Hepatocyte (in vitro differentiated cells): ENCODE results near the gene TMEM184B.

Source experiments
- EZH2 ChIP-seq: fragments of 200-600 bp; sonication (generic); IDR thresholded peaks from 2 replicates; pipeline ENCODE4 v1.6.1; 2016; ENCODE audit warnings: antibody characterized with exemption, mild to moderate bottlenecking, borderline replicate concordance
- TF ChIP-seq, protein P1 (sequence below): fragments of 200-600 bp; sonication (generic); IDR thresholded peaks from 2 replicates; pipeline ENCODE4 v1.5.1; 2016; ENCODE audit warnings: antibody characterized with exemption, mild to moderate bottlenecking; ENCODE audit not compliant: poor library complexity

DNA sequence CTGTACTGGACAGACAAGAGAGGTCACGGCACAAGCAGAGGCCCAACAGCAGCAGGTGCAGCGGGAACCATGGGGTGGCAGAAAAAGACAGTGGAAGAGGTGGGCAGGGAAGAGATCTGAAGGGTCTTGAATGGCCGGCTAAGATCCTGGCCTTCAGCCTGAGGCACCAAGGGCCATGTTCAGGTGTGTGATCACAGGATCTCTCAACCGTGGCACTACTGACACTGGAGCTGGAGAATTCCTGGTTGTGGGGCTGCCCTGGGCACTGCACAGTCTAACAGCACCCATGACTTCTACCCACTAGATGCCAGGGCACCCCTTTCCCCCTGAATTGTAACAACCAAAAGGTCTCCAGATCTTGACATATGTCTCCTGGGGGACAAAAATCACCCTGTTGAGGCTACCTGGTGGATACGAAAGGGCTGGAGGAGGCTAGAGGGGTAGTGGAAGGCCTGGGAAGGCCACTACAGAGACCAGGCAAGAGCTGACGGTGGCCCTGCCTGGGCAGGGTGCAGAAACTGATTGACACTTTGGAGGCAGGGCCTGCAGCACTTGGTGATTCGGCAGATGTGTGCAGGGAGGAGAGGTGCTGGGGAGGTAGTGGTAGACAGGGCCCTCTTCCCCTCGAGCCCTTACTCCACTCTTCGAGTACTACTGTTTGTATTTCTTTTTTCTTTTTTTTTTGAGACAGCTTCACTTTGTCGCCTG lies 36.1 kb upstream of the TMEM184B start:
- TF ChIP-seq, protein P1, sequence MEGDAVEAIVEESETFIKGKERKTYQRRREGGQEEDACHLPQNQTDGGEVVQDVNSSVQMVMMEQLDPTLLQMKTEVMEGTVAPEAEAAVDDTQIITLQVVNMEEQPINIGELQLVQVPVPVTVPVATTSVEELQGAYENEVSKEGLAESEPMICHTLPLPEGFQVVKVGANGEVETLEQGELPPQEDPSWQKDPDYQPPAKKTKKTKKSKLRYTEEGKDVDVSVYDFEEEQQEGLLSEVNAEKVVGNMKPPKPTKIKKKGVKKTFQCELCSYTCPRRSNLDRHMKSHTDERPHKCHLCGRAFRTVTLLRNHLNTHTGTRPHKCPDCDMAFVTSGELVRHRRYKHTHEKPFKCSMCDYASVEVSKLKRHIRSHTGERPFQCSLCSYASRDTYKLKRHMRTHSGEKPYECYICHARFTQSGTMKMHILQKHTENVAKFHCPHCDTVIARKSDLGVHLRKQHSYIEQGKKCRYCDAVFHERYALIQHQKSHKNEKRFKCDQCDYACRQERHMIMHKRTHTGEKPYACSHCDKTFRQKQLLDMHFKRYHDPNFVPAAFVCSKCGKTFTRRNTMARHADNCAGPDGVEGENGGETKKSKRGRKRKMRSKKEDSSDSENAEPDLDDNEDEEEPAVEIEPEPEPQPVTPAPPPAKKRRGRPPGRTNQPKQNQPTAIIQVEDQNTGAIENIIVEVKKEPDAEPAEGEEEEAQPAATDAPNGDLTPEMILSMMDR = no peak
- TF ChIP-seq EZH2 = no peak
